Measurements from ENCODE around the gene LARP4B.

LARP4B gene

DNA sequence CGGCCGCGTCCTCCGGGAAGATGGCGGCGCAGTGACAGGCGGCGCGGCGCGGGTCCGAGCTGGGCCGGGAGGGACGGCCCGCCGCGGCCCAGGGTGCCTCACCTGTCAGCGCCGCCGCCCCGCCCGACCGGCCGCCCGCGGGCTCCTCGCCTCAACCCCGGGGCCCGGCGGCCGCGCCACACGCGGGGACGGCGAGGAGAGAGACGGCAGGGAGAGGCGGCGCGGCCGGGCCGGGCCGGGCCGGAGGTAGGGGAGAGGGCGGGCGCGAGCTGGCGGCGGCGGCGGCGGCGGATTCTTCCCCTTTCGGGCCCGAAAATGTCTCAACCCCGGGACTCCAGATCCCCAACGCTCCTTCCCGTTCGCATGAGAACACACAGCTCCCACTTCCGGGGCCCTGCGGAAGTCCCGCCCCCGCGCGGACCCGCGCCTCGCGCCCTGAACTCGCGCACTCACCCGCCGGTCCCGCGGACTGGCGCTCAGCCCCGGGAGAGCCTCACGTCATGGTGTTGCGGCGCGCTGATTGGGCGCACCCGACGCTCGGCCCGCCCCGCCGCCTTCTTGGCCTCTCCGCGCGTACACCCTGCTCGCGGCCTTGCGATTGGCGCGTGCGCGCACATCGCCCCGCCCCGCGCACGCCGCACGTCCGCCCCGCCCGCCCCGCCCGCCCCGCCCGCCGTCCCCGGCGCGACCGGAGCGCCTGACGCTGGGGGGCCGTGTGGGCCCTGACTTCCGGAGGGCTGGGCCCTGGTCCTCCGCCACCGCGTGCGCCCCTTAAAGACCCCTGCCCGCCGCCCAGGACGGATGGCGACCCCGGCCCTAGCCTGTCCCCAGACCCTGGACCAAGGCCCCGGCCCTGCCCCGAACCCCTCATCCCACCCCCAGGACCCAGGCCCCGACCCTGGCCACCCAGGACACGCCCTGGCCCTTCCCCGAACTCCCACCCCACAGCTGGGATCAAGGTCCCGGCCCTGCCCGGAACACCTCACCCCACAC, at the start of gene LARP4B:
Gene LARP4B, minus strand, starts transcription at position 380 of the 993 bp plus-strand sequence. CDS start 45,984 bp downstream, outside the sequence.
- ATAC-seq = peak; percentile 97 to 98

DNA sequence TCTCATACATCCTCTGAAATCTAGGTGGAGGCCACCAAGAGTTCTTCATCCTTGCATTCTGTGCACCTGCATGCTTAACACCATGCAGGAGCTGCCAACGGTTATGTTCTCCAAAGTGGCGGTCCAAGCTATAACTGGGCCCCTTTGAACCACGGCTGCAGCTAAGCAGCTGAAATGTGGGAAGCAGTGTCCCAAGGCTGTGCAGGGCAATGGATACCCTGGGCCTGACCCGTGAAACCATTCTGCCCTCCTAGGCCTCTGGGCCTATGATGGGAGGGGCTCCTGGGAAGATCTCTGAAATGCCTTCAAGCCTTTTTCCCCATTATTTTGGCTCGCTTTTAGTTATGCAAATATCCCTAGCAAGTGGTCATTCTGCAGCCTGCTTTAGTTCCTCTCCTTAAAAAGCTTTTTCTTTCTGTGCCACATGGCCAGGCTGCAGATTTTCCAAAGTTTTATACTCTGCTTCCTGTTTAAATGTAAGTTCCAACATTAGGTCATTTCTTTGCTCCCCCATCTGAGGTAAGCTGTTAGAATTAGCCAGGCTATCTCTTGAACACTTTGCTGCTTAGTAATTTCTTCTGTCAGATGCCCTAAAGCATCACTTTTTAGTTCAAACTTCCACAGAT, 49.1 kb upstream of the LARP4B start:
- no peak for ATAC-seq

DNA sequence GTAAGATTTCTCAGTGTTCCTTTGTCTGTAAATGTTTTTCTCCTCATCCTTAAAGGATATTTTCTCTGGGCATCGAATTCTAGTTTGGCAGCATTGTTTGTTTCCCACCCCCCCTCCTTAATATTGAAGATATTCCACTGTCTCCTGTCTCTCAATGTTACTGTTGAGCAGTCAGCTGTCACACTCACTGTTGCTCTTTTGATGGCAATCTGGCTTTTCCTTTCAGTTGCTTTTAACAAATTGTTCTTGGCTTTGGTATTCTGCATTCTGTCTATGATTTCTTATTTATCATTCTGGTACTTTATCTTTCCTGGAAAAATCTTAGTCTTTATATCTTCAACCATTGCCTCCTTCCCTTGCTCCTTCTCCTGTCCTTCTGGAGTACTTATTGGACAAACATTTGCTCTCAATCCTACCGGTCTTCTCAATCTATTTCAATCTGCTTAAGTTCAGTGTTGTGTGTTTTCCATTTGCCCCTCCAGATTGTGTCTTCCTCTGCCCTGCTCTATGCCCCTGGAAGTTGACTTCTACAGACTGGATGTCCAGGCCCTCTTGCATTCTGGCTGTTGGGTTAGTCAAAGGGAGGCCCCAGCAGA, 47.4 kb upstream of the LARP4B start:
- no peak for ATAC-seq

DNA sequence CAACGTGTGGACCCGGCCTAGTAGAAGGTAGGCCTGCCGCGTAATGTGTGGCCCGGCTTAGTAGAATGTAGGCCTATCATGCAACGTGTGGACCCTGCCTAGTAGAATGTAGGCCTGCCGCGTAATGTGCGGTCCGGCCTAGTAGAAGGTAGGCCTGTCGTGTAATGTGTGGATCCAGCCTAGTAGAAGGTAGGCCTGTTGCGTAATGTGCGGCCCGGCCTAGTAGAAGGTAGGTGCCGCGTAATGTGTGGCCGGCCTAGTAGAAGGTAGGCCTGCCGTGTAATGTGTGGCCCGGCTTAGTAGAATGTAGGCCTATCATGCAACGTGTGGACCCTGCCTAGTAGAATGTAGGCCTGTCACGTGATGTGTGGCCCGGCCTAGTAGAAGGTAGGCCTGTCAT, 44.8 kb upstream of the LARP4B start:
- ATAC-seq = no peak

DNA sequence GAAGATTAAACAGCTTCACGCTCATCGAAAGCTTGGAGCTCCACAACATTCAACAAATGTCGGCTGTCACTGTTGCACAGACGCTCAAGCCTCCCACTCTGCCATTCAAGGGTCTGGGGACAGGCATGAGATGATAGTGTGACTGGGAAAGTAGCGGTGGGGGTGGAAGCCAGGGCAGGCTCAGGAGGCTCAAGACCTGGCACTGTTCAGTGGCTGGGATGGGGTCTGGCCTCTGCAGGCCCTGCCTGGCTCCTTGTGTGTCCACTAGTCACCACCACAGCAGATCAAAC, 43.2 kb upstream of the LARP4B start:
- ATAC-seq = no peak

DNA sequence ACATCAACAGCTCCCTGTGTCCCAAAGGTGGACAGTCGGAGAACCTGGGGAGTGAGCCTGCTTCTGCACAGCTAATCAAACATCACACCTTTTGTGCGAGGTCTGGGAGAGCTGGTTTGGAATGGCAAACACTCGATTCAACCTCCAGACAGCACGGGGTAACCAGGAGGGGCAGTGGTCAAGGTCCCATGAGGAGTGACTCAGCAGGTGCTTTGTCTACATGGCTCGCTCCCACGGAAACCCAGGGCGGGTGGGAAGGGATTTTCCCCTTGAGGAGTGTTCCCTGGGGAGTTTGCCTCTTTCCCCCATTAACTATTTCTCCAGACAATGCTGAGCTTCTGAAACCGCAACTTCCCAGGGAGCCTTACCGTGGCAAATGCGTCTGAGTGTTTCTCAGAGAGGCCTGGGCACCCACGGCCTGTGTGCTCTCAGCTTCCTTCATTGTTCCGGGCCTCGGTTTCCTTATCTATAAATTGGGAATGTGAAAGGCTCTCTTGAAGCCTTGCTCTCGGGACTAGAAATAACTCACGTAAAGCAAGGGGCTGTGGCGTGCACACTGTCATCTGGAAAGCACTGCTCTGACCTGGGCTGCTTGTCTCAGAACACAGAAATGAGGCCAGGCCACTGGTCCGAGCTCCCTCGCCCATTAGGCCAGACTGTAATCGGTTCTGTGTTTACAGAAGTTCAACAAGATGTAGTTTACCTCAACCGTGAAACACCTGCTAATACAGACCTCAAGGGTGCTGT, 42.7 kb upstream of the LARP4B start:
- no peak for ATAC-seq

DNA sequence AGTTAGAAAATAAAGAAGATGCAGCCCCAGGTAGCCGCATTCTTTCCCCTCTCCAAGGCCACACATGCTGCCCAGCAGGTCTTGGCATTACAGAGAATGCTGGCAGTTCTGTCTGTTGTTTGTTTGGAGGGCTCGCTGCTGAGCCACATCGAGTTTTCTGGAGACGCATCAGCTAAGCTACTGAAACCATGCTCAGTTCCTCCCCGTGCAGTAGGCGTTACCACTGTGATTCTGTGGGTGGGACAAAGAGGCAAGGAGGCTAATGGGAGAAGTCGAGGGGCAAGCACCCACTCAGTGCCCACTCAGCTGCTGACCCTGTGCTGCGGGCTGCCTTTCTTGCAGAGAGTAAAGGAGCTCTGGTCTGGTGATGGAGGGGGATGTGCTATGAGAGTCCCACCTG, 41.3 kb upstream of the LARP4B start:
- no peak for ATAC-seq

DNA sequence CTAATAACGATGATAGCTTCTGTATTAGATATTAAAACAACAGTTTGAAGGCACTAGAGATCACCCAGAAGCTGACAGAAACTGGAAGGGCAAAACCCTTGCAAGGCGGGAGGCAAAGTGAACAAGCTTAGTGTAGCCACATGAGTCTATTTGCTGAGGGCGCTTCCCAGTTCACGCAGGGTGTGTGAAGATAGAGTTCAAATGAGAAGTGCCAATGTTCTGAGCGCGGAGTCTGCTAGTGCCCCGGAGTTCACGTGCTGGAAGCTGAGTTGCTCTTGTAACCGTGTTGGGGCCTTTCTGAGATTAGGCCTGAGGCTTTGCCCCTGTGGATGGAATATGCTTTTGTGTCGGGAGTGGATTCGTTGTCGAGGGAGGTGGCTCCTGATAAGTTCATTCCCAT, 40.1 kb upstream of the LARP4B start:
- ATAC-seq = no peak

DNA sequence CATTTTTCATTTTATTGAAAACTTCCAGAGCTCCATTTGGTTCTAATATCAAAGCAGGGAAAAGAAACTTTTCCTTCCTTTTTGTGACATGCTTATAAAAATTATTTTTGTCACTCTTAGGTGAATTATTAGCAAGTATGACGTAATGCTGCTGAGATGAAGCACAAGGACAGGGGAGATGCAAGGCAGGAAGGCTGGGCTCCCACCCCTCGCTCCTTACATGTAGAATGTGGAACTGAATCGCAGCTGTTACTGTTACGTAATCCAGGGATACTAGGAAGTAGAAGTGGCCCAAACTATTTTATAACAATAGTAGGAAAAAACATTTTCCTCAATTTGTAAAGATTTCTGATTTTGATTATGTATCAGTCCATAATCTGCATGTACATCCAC, 39.6 kb upstream of the LARP4B start:
- ATAC-seq = no peak

DNA sequence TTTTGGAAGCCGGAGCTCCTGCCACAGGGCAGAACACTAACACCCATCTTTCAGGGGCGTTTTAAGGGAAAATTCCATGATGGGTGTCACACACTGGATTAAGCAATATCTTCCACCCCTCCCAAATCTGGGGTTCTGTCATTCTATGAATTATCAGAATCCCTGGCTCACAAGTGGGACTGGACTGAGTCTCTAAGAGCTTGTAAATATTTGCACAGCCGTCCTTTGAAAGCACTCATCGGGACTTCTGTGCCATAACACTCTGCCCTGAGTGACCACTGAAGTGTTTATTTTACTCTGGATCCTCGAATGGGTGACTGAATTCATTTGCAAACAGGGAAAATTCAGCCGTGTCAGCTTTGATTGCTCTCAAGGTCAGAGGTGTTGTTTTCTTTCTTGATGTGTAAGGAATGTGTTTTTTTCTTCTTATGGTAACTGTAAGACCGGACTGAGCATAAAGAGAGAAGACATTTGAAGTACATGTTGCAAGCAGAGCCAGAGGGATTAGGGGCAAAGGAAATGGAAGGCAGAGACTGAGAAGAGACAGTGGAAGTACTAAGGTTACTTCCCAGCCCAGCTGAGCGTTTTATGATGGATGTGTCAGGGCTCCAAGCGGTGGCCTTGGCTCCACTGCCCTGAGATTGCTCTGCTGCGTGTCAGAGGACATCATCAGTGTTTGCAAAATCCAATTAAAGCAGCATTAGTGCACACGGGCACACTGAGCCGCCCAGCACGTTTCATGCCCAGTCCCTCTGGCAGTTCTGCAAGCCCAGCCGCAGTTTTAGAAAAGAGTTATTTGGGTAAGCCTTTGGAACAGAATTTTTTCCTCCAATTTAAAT, 39.0 kb upstream of the LARP4B start:
- no peak for ATAC-seq

DNA sequence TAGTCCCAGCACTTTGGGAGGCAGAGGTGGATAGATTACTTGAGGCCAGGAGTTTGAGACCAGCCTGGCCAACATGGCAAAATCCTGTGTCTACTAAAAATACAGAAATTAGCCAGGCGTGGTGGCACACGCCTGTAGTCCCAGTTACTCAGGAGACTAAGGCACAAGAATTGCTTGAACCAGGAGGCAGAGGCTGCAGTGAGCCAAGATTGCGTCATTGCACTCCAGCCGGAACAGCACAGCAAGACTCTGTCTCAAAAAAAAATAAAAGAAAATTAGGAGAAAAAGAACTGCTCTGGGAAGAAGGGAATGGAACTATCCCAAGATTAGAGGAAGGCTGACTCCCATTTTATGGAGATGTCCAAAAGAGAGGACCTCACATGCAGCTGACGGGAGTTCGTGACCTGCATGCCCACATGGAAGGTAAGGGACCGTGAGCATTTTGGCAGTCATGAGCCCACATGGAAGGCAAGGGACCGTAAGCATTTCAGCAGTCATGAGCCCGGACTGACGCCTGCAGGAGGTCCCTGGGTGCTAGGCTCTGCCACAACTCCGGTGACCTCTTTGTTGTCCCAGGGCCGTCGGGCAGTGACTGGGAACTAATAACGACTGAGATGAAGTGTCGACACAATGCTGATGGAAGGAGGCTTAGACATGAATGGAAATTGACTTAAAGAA, 38.1 kb upstream of the LARP4B start:
- no peak for ATAC-seq

DNA sequence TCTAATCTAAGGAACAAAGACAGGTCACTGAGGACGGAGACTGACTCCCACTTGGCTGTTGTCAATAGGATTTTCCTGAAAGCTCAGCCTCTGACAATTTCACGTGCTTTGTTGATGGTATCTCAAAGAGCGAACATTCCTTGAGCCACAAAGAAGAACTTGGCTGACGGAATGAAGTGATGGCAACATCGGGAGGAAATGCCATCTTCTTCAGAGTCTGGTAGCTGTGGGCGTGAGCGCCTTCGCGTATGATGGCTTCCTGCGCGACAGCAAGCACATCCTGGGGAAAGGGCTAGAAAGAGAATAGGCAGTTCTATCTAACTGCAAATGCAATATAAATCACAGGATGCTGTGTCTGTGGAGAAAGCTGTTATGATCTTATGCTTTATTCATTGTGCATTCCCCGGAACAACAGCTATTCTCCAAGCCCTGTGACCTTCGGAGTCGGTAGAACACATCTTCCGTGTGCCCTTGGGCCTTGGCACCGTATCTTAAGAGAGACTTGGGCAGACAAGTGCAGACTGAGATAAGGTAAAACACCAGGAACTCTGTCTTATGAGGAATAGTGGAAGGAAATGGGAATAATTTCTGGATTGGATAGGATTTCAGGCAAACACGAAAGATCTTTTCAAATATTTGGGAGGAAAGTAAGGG, 37.2 kb upstream of the LARP4B start:
- ATAC-seq = no peak

DNA sequence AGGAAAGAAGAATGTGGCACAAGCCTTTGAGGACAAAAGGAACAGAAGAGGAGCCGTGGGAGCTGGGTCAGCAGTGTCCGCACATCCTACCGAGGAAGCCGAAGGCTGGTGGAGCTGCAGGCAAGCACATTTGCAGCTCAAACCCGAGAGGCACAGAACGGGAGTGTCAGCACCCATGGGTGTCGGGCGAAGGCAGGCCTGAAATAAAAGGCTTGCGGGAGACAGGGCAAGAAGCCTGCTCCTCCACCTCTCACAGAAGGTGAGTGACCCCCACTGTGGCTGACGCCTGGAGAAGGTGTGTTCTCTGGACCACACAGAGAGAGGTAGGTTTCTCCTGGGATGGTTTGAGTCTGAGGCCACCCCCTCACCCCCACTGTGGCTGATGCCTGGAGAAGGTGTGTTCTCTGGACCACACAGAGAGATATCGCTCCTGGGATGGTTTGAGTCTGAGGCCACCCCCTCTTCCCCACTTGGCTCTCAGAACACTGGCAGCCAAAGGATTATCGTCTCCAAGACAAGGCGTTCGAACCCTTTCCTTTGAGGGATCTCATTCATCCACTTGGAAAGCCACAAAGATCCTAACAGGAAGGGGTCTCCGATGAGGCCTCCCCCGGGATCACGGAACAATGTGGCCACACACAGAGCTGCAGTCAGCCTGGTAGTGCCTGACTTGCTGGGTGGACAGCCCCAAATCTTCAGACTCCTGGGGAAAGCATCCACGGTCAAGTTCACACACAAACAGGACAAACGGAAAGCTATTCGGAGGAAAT, 35.1 kb upstream of the LARP4B start:
- no peak for ATAC-seq

DNA sequence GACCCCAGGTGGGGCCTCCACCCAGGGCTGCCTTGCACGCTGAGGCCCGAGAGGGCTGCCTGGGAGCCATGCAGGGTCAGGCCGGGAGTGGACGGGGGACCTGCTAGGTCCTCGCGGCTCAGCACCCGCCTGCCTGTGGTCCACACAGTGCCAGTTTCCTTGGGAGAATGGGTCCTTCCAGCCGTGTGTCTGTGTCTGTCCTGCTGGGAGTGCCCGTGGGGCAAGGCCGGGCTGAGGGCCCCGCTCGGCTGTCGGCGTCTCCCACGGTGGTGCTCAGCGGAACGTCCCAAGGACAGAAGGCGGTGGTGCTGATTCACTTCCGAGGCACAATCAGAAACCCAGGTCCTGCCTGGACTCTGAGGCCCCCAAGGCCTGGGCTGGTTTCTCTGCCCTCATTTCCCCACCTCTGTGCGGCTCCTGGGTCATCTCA, 33.5 kb upstream of the LARP4B start:
- ATAC-seq = no peak

DNA sequence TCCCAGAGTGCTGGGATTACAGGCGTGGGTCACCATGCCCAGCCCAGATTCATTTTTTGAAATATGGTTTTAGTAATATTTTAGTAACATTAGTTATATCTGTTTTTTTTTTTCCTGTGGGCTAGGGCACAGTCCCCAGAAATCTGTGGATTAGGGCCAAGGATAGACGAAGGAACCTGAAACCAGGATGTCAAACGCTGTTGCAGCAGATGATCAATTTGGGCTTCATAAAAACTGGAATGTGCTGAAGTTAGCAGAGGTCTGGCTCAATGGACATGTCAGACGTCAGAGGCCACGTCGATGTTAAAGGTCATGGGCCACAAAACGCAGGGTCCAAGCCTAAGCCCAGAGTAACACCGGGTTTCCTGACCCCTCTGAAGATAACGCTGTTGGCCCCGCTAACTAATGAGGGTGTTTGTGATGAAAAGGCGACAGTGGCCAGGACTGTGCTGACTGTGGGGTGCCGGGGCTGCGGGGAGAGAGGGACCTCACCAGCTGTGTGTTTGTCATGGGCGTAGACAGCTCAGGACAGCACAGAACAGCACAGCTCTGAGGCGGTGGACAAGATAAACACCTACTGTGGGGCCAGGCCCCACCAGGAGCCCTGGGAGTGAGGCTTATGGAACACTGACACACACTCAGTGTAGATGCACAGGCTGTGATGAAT, 32.9 kb upstream of the LARP4B start:
- ATAC-seq = no peak

DNA sequence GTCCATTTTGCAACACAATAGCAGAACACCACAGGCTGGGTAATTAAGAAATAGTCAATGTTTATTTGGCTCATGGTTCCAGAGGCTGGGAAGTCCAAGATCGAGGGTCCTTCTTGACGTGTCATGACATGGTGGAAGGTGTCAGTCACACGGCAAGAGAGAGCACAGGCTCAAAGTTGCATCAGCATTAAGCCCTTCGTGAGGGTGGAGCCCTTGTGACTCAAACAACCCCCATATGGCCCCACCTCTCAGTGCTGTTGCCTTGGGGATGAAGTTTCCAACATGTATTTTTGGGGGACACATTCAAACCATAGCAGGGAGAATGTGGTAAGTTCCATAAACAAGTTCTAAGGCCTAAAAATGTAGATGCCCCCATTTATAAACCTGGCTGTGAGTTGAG, 32.1 kb upstream of the LARP4B start:
- no peak for ATAC-seq

DNA sequence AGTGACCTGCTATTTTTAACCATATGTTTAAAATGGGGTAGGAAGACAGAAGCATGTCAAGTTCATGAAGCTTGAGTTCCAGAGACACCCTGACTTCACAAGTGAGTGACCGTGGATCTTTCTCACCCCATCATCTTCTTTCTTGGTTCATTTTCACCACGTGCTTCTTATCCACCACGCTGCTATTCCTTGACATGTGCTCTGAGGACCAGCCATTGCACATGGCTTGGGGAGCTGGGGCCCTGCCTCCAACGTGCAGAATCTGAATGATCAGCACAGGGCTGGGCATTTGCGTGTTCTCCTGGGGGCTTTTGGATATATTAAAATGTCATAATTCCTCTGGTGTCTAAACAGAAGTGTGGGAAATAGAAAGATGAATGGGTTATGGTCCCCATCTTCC, 31.7 kb upstream of the LARP4B start:
- ATAC-seq = no peak

DNA sequence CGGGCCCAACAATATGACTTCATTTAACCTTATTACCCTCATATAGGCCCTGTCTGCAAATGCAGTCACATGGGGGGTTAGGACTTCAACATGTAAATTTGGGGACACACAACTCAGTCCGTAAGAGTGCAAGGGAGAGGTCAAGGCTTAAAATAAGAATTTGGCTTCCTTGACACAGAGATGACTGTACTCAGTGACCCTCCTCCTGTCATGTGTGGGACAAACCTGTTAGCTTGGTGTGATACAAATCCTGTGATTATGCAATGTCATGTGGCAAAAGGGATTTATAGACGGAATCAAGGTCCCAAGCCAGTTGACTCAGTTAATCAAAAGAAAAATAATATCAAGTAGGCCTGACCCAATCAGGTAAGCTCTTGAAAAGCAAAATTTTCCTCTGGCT, 30.8 kb upstream of the LARP4B start:
- no peak for ATAC-seq

DNA sequence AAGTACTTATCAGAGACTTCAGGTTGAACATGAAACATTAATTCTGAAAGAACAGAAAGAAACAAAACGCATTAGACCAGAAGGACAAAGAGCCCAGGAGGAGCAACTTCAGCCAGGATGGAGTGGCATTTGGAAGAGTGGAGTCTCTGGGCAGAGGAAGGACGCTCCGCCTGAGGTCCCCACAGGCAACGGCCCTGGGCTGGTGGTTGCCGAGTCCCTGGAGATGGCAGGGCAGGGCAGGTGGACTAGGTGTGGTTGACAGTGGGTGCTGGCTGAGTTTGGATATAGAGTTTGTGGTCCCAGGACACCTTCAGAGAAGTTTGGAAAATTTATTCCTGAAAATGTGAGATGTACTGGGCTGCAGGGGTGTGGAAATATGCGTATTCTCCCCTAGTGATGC, 27.4 kb upstream of the LARP4B start:
- no peak for ATAC-seq

DNA sequence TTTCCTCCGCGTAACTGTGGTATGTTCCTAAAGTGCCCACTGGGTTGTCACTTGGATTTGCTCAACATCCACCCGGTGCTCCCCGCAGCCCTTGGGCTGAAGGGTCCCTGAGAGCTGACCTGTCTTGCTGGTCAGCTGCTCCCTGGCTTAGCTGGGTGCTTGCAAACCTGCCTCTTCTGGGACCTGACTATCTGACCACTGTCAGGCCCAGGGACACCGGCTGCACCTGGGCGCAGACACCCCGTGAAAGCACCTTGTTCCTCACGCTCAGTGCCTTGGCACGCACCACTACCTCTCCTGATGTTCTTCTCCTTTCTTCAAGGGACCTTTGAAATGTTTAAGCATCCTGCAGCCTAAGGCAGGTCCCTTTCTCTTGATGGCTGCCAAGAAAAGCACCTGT, 26.6 kb upstream of the LARP4B start:
- ATAC-seq = no peak

Measured in activated CD4-positive, CD25-positive, alpha-beta regulatory T cell treated with anti-CD3 and anti-CD28 coated beads, Interleukin-2, amount 50 U/mL, for 24 hours (primary cell).